Activated B cell treated with CpG ODN at 0.5 μM for 24 hours (primary cell): Measurements from ENCODE around the gene S100A3. TPM values are rescaled to one million over a fixed set of nuclear protein-coding genes. Genes with fewer than 3 reads are reported as not detected.
"Not testable (repeated sequence)": the region's sequence is repeated elsewhere in the genome, so short reads cannot be mapped to it uniquely, and the experiment has no call there.

Source experiments
- ATAC-seq: fragments of 200-7000 bp; cut with Tn5 transposase; one replicate; pipeline ENCODE4 v1.10.0; 2021; ENCODE audit warnings: low read depth, mild to moderate bottlenecking, moderate library complexity
- CTCF ChIA-PET: fragments of 350-600 bp; sonication (Branson Sonifier 250); formaldehyde crosslinking; loops from one replicate; lab custom pipeline; 2021; ENCODE audit warnings: antibody characterized with exemption; lab: Charles Lee
- POLR2A ChIA-PET: fragments of 350-600 bp; sonication (Branson Sonifier 250); formaldehyde crosslinking; loops from one replicate; lab custom pipeline; 2021; ENCODE audit warnings: antibody characterized with exemption; lab: Charles Lee
- DNase-seq: peaks from one replicate; pipeline ENCODE4 v3.0.0; 2022
- H3K27ac Mint-ChIP-seq: one replicate; pipeline ENCODE4 v1.8.0; 2020; ENCODE audit warnings: mixed read lengths
- H3K27me3 Mint-ChIP-seq: one replicate; pipeline ENCODE4 v1.8.0; 2021; ENCODE audit warnings: mixed read lengths
- H3K36me3 Mint-ChIP-seq: one replicate; pipeline ENCODE4 v1.8.0; 2021; ENCODE audit warnings: low read depth, mixed read lengths
- H3K4me1 Mint-ChIP-seq: one replicate; pipeline ENCODE4 v1.8.0; 2021; ENCODE audit warnings: mixed read lengths
- H3K4me3 Mint-ChIP-seq: one replicate; pipeline ENCODE4 v1.8.0; 2020; ENCODE audit warnings: mild to moderate bottlenecking, mixed read lengths
- H3K9me3 Mint-ChIP-seq: one replicate; pipeline ENCODE4 v1.8.0; 2020; ENCODE audit warnings: mixed read lengths
- intact Hi-C: fragments of 100-400 bp; cut with micrococcal nuclease; formaldehyde crosslinking; loops from one replicate; pipeline ENCODE4 v1.15.1; 2024
- total RNA-seq: library from RNA; stranded (reverse); gene quantifications from 2 replicates; pipeline ENCODE4 v1.2.3, GENCODE V29; 2022
- TF ChIP-seq, protein P1 (sequence below): fragments of 200-600 bp; IDR thresholded peaks from one replicate; pipeline ENCODE4 v1.8.0; 2022; ENCODE audit warnings: antibody characterized with exemption, mild to moderate bottlenecking

Gene S100A3
- total RNA-seq, 1 donor from 2014 or later: not detected

DNA sequence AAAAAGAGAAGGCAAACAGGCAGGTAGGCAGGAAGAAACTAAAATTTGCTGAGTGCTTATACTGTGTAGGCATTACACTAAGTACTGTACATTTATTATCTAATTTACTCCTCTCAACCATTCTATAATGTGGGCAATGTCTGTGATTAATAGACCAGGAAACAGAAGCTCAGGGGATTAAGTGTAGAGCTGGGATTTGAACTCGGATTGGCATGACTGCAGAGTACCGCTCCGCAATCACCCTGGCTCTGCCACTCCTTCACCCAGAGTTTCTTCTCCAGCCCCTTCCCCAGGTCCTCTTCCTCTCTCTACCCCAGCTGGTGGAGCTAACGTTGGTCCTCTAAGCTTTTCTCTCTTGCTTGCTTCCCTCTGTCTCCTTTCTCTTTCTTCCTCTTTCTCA, 28.1 kb upstream of the S100A3 start:
- Mint-ChIP-seq H3K27me3 (peaks cover 4% of the 10 kb centered on the region), H3K27ac (peak overlapping the region; percentile 14), H3K9me3 (no peaks in the 10 kb centered on the region), H3K4me3 (no peak overlapping the region), H3K36me3 (no peaks in the 10 kb centered on the region), H3K4me1 (peaks cover 14% of the 10 kb centered on the region)
- no peak for DNase-seq
- POLR2A ChIA-PET: interaction anchor here (0.5 to 3.6 kb wide), 3 partner anchors 19 to 420 kb away, joined by 3 to 24 read pairs (median 3); partner anchors contain the start of gene CHTOP
- CTCF ChIA-PET: interaction anchor here (0.8 to 2.6 kb wide), 3 partner anchors 50 to 67 kb away, joined by 3 to 9 read pairs (median 6); partner anchors contain the start of genes S100A1 and S100A13
- intact Hi-C loops: no loop called here
- TF ChIP-seq, protein P1, sequence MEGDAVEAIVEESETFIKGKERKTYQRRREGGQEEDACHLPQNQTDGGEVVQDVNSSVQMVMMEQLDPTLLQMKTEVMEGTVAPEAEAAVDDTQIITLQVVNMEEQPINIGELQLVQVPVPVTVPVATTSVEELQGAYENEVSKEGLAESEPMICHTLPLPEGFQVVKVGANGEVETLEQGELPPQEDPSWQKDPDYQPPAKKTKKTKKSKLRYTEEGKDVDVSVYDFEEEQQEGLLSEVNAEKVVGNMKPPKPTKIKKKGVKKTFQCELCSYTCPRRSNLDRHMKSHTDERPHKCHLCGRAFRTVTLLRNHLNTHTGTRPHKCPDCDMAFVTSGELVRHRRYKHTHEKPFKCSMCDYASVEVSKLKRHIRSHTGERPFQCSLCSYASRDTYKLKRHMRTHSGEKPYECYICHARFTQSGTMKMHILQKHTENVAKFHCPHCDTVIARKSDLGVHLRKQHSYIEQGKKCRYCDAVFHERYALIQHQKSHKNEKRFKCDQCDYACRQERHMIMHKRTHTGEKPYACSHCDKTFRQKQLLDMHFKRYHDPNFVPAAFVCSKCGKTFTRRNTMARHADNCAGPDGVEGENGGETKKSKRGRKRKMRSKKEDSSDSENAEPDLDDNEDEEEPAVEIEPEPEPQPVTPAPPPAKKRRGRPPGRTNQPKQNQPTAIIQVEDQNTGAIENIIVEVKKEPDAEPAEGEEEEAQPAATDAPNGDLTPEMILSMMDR: no peak
- ATAC-seq: no peak

DNA sequence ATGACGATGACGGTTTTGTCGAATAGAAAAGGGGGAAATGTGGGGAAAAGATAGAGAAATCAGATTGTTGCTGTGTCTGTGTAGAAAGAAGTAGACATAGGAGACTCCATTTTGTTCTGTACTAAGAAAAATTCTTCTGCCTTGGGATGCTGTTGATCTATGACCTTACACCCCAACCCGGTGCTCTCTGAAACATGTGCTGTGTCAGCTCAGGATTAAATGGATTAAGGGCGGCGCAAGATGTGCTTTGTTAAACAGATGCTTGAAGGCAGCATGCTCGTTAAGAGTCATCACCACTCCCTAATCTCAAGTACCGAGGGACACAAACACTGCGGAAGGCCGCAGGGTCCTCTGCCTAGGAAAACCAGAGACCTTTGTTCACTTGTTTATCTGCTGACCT, 26.4 kb upstream of the S100A3 start:
- H3K9me3 Mint-ChIP-seq, H3K4me3 Mint-ChIP-seq, intact Hi-C loops, H3K27ac Mint-ChIP-seq, H3K36me3 Mint-ChIP-seq, ATAC-seq, H3K27me3 Mint-ChIP-seq, DNase-seq: not testable (repeated sequence)
- POLR2A ChIA-PET: interaction anchor here (1.0 to 1.5 kb wide), 2 partner anchors 17 to 23 kb away, joined by 3 to 4 read pairs; no protein-coding TSS in a partner anchor
- CTCF ChIA-PET: interaction anchor here (1.1 to 2.6 kb wide), 2 partner anchors 52 to 58 kb away, joined by 3 to 9 read pairs; partner anchors contain the start of genes CHTOP, S100A1 and S100A13
- peaks cover 14% of the 10 kb centered on the region for H3K4me1 Mint-ChIP-seq

DNA sequence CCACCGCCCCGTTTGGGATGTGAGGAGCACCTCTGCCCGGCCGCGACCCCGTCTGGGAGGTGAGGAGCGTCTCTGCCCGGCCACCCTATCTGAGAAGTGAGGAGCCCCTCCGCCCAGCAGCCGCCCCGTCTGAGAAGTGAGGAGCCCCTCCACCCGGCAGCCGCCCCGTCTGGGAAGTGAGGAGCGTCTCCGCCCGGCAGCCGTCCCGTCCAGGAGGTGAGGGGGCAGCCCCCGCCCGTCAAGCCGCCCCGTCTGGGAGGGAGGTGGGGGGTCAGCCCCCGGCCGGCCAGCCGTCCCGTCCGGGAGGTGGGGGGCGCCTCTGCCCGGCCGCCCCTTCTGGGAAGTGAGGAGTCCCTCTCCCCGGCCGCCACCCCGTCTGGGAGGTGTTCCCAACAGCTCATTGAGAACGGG, 26.0 kb upstream of the S100A3 start:
- H3K9me3 Mint-ChIP-seq, H3K36me3 Mint-ChIP-seq, DNase-seq, CTCF ChIA-PET, H3K27me3 Mint-ChIP-seq, ATAC-seq, H3K4me3 Mint-ChIP-seq, intact Hi-C loops, H3K27ac Mint-ChIP-seq, POLR2A ChIA-PET: not testable (repeated sequence)
- H3K4me1 Mint-ChIP-seq: peaks cover 14% of the 10 kb centered on the region

DNA sequence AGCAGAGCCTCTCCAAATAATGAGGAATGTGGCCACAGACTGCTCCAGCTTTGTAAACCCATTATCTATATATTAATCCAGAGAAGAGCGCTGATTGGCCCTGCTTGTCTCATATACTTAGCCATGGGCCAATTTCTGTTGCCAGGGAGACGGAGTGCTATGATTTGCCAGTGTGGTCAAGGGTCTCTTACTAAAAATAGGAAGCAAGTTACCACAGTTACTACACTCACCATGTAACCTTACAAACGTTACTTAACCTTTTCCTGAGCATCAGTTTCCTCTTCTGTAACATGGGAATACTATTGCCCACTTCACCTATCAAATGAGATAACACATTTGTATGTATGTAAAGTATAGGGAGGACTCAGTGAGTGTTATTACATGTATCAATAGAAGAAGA, 24.3 kb upstream of the S100A3 start:
- no peak for DNase-seq
- Mint-ChIP-seq H3K27me3 (peaks cover 10% of the 10 kb centered on the region), H3K27ac (peak overlapping the region; percentile 79), H3K9me3 (no peaks in the 10 kb centered on the region), H3K4me1 (peaks cover 20% of the 10 kb centered on the region), H3K36me3 (no peaks in the 10 kb centered on the region), H3K4me3 (no peak overlapping the region)
- ATAC-seq: no peak
- TF ChIP-seq, protein P1: no peak
- CTCF ChIA-PET: interaction anchor here (1.3 to 6.3 kb wide), 18 partner anchors 8 to 413 kb away, joined by 4 to 119 read pairs (median 10); partner anchors contain the start of genes CHTOP, ILF2, NPR1 and RAB13
- POLR2A ChIA-PET: interaction anchor here (0.6 to 4.7 kb wide), 12 partner anchors 25 to 165 kb away, joined by 3 to 65 read pairs (median 8); partner anchors contain the start of genes CHTOP, ILF2, INTS3 and S100A1
- intact Hi-C loops: loop anchor here (2.0 to 5.0 kb wide), 4 partner anchors 25 to 699 kb away; partner anchors contain the start of genes HAX1, S100A13 and SNAPIN

DNA sequence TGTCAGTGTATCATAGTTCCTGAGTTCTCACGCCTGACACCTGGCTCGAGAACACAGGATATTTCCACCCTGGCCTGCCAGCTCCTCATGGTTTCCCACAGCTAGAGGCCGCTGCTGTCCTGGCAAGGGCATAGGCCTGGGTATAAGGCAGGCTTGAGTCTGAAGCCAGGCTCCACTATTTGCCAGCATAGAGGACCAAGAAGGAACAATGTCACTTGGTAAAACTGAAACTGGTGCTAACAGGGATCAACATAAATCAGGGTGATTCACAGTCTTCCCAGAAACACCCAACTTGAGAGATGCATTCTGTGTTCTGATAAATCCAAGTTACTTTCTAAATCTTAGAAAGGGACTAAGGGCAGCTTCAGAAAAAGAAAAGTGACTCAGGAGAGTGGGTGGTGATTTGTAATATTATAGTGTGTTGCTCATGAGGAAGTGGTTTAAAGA, 23.5 kb upstream of the S100A3 start:
- peak overlapping the region; percentile 79 for H3K27ac Mint-ChIP-seq
- POLR2A ChIA-PET: interaction anchor here (0.6 to 4.7 kb wide), 18 partner anchors 26 to 418 kb away, joined by 3 to 65 read pairs (median 6); partner anchors contain the start of genes CHTOP, ILF2, INTS3 and S100A1

More for the DNA sequence above, 23.5 kb upstream of the S100A3 start:
- no peak overlapping the region for H3K4me3 Mint-ChIP-seq
- H3K4me1 Mint-ChIP-seq: peaks cover 27% of the 10 kb centered on the region
- intact Hi-C loops: loop anchor here (1.0 to 5.0 kb wide), 9 partner anchors 26 to 700 kb away; partner anchors contain the start of genes CHTOP, HAX1, RAB13 and S100A13
- H3K9me3 Mint-ChIP-seq: no peaks in the 10 kb centered on the region
- TF ChIP-seq, protein P1: no peak
- ATAC-seq: peak; percentile 93
- CTCF ChIA-PET: interaction anchor here (0.6 to 6.3 kb wide), 31 partner anchors 9 to 414 kb away, joined by 3 to 119 read pairs (median 6); partner anchors contain the start of genes CHTOP, ILF2, NPR1 and RAB13
- DNase-seq: peak; percentile 53
- no peaks in the 10 kb centered on the region for H3K36me3 Mint-ChIP-seq
- peaks cover 8% of the 10 kb centered on the region for H3K27me3 Mint-ChIP-seq
